Caco-2 (cell line): ENCODE results near the gene MED31. TPM values are rescaled to one million over a fixed set of nuclear protein-coding genes. Genes with fewer than 3 reads are reported as not detected.

Experiments used
- BruUV-seq: library from RNA; stranded (reverse); fragments of 400-500 nt; replicated peaks from 2 replicates; lab custom pipeline; 2021; lab: Mats Ljungman, UMichigan
- CTCF ChIA-PET: fragments of 300-600 bp; sonication (Branson Sonifier 250); formaldehyde crosslinking; loops from one replicate; lab custom pipeline; 2022; ENCODE audit warnings: antibody characterized with exemption; lab: Charles Lee
- POLR2A ChIA-PET: fragments of 300-600 bp; sonication (Branson Sonifier 250); formaldehyde crosslinking; loops from one replicate; lab custom pipeline; 2022; ENCODE audit warnings: antibody characterized with exemption; lab: Charles Lee
- DNase-seq, 2 experiments: peaks; one replicate each; pipeline versions ENCODE4 v3.0.0 to v3.0.0-alpha.2; 2020 to 2022
- H3K27me3 ChIP-seq: replicated peaks from 2 replicates; pipeline ENCODE4 v1.6.0; 2011; ENCODE audit warnings: low read length; ENCODE audit not compliant: control insufficient read depth, insufficient read depth
- H3K36me3 ChIP-seq: 2 replicates; pipeline ENCODE4 v1.5.1; 2011; ENCODE audit warnings: low read length; ENCODE audit not compliant: control insufficient read depth, insufficient read depth
- H3K4me1 ChIP-seq: fragments of 250-450 bp; sonication (Bioruptor Pico); 2 replicates; pipeline ENCODE4 v1.5.1; 2020; ENCODE audit warnings: mild to moderate bottlenecking
- H3K4me3 ChIP-seq: 2 replicates; pipeline ENCODE4 v1.5.1; 2011; ENCODE audit warnings: low read depth, mild to moderate bottlenecking, control low read depth, low read length
- H3K9me3 ChIP-seq: fragments of 250-450 bp; sonication (Bioruptor Pico); 2 replicates; pipeline ENCODE4 v1.5.1; 2020; ENCODE audit warnings: mild to moderate bottlenecking, moderate library complexity
- H3K27ac Mint-ChIP-seq: one replicate; pipeline ENCODE4 v1.8.0; 2022; ENCODE audit warnings: mixed read lengths; ENCODE audit not compliant: unreplicated experiment
- H3K27me3 Mint-ChIP-seq: one replicate; pipeline ENCODE4 v1.8.0; 2022; ENCODE audit warnings: mixed read lengths; ENCODE audit not compliant: insufficient read depth, unreplicated experiment
- H3K36me3 Mint-ChIP-seq: one replicate; pipeline ENCODE4 v1.8.0; 2022; ENCODE audit warnings: mild to moderate bottlenecking, mixed read lengths; ENCODE audit not compliant: insufficient read depth, unreplicated experiment
- H3K4me1 Mint-ChIP-seq: one replicate; pipeline ENCODE4 v1.8.0; 2022; ENCODE audit warnings: low read depth, mixed read lengths; ENCODE audit not compliant: unreplicated experiment
- H3K4me3 Mint-ChIP-seq: one replicate; pipeline ENCODE4 v1.8.0; 2022; ENCODE audit warnings: mild to moderate bottlenecking, moderate library complexity, mixed read lengths; ENCODE audit not compliant: unreplicated experiment
- H3K9me3 Mint-ChIP-seq: one replicate; pipeline ENCODE4 v1.8.0; 2022; ENCODE audit warnings: mixed read lengths; ENCODE audit not compliant: unreplicated experiment
- CTCF ChIP-seq, 2 experiments: fragments of 200-600 bp in 1 of 2; IDR thresholded peaks; 1 replicate in 1 of 2; 2 replicates in 1 of 2; pipeline versions ENCODE4 v1.5.1 to v1.8.0; 2011 to 2022; ENCODE audit warnings: antibody characterized with exemption in 1 of 2, control low read depth in 1 of 2, inconsistent platforms in 1 of 2, low read depth in 1 of 2, low read length in 1 of 2, mild to moderate bottlenecking in 1 of 2, moderate library complexity in 1 of 2; ENCODE audit not compliant: insufficient read depth in 1 of 2, severe bottlenecking in 1 of 2, unreplicated experiment in 1 of 2
- intact Hi-C: fragments of 100-400 bp; cut with micrococcal nuclease; formaldehyde crosslinking; loops from one replicate; pipeline ENCODE4 v1.10.0; 2022; ENCODE audit not compliant: unreplicated experiment
- total RNA-seq: library from RNA; stranded (reverse); gene quantifications from 2 replicates; pipeline ENCODE4 v1.2.3, GENCODE V29; 2022

The MED31 gene
- total RNA-seq, 1 experiment from 2014 or later: 9.5 TPM

GRCh38 chr17:6683081-6683684 lies 31.8 kb upstream of the MED31 start:
- intact Hi-C loops: no loop called here
- no peak for DNase-seq
- BruUV-seq: no TSS peak
- Histone ChIP-seq H3K4me1 (no peaks in the 10 kb centered on the region), H3K27me3 (no peaks in the 10 kb centered on the region), H3K36me3 (no peaks in the 10 kb centered on the region), H3K9me3 (no peaks in the 10 kb centered on the region), H3K4me3 (no peak overlapping the region)
- Mint-ChIP-seq H3K27ac (no peak overlapping the region), H3K27me3 (no peaks in the 10 kb centered on the region), H3K4me3 (no peak overlapping the region), H3K9me3 (no peaks in the 10 kb centered on the region), H3K36me3 (no peaks in the 10 kb centered on the region), H3K4me1 (no peaks in the 10 kb centered on the region)
- CTCF ChIA-PET: no interaction called here
- POLR2A ChIA-PET: no interaction called here
- TF ChIP-seq CTCF (IDR thresholded peaks at IDR 0.05; ENCODE audit: insufficient read depth in 1 of 2, low read depth in 1 of 2, low read length in 1 of 2, severe bottlenecking in 1 of 2, unreplicated experiment in 1 of 2): no peak

GRCh38 chr17:6682339-6682738 lies 30.9 kb upstream of the MED31 start:
- no peak for TF ChIP-seq CTCF (IDR thresholded peaks at IDR 0.05; ENCODE audit: insufficient read depth in 1 of 2, low read depth in 1 of 2, low read length in 1 of 2, severe bottlenecking in 1 of 2, unreplicated experiment in 1 of 2)
- CTCF ChIA-PET: no interaction called here
- Mint-ChIP-seq H3K4me3 (no peak overlapping the region), H3K27me3 (no peaks in the 10 kb centered on the region), H3K27ac (no peak overlapping the region), H3K9me3 (no peaks in the 10 kb centered on the region), H3K36me3 (no peaks in the 10 kb centered on the region), H3K4me1 (no peaks in the 10 kb centered on the region)
- intact Hi-C loops: no loop called here
- POLR2A ChIA-PET: no interaction called here
- Histone ChIP-seq H3K4me1 (no peaks in the 10 kb centered on the region), H3K4me3 (no peak overlapping the region), H3K36me3 (no peaks in the 10 kb centered on the region), H3K27me3 (no peaks in the 10 kb centered on the region), H3K9me3 (no peaks in the 10 kb centered on the region)
- no TSS peak for BruUV-seq
- DNase-seq: no peak

GRCh38 chr17:6681671-6682070 lies 30.3 kb upstream of the MED31 start:
- Mint-ChIP-seq H3K27me3 (no peaks in the 10 kb centered on the region), H3K36me3 (no peaks in the 10 kb centered on the region), H3K27ac (no peak overlapping the region), H3K9me3 (no peaks in the 10 kb centered on the region), H3K4me3 (no peak overlapping the region), H3K4me1 (no peaks in the 10 kb centered on the region)
- Histone ChIP-seq H3K27me3 (no peaks in the 10 kb centered on the region), H3K4me3 (no peak overlapping the region), H3K36me3 (no peaks in the 10 kb centered on the region), H3K4me1 (no peaks in the 10 kb centered on the region), H3K9me3 (no peaks in the 10 kb centered on the region)
- no TSS peak for BruUV-seq
- CTCF ChIA-PET: no interaction called here
- POLR2A ChIA-PET: no interaction called here
- no peak for DNase-seq
- TF ChIP-seq CTCF (IDR thresholded peaks at IDR 0.05; ENCODE audit: insufficient read depth in 1 of 2, low read depth in 1 of 2, low read length in 1 of 2, severe bottlenecking in 1 of 2, unreplicated experiment in 1 of 2): no peak
- intact Hi-C loops: no loop called here
